HEK293 (cell line): ENCODE measurements around the gene TXNRD3.
A peak's percentile ranks its signal among the peaks of the same experiment; 100 is the strongest.

Experiments used
- CTCF ChIA-PET: fragments of 350-600 bp; formaldehyde crosslinking; extraction: SDS; loops from one replicate; lab custom pipeline; 2021; ENCODE audit warnings: antibody characterized with exemption; lab: Yijun Ruan, JAX
- POLR2A ChIA-PET: fragments of 300-600 bp; formaldehyde crosslinking; extraction: SDS; loops from one replicate; lab custom pipeline; 2020; ENCODE audit warnings: antibody characterized with exemption, inconsistent platforms; lab: Yijun Ruan, JAX
- H3K27ac ChIP-seq: fragments of 200-500 bp; sonication (Bioruptor generic); 2 replicates; pipeline ENCODE4 v1.5.1; 2014; ENCODE audit warnings: low read depth, low read length, control low read depth, inconsistent platforms; ENCODE audit errors: extremely low read depth
- H3K36me3 ChIP-seq, 2 experiments: fragments of 200-500 bp in 1 of 2; sonication (Bioruptor generic) in 1 of 2; 1 replicate in 1 of 2; 2 replicates in 1 of 2; pipeline ENCODE4 v1.5.1; 2014 to 2017; ENCODE audit warnings: inconsistent platforms in 2 of 2, low read length in 2 of 2; ENCODE audit not compliant: control insufficient read depth in 2 of 2, insufficient read depth in 1 of 2
- H3K4me1 ChIP-seq: fragments of 200-500 bp; sonication (Bioruptor generic); 2 replicates; pipeline ENCODE4 v1.5.1; 2014; ENCODE audit warnings: mild to moderate bottlenecking, low read length, inconsistent platforms; ENCODE audit not compliant: control insufficient read depth, insufficient read depth
- H3K4me3 ChIP-seq: 2 replicates; pipeline ENCODE4 v1.5.1; 2011; ENCODE audit warnings: low read depth, mild to moderate bottlenecking, control low read depth, low read length, moderate library complexity
- H3K9me3 ChIP-seq: fragments of 200-500 bp; sonication (Bioruptor generic); 2 replicates; pipeline ENCODE4 v1.5.1; 2014; ENCODE audit warnings: low read depth, low read length, inconsistent platforms; ENCODE audit not compliant: control insufficient read depth, insufficient read depth
- AEBP2 ChIP-seq: fragments of 450-650 bp; formaldehyde crosslinking; IDR thresholded peaks from 2 replicates; pipeline ENCODE4 v1.5.1; 2016; ENCODE audit warnings: missing biosample characterization, missing genetic modification characterization, borderline replicate concordance
- BCL6B ChIP-seq: fragments of 450-650 bp; formaldehyde crosslinking; IDR thresholded peaks from 2 replicates; pipeline ENCODE4 v1.5.1; 2017; ENCODE audit warnings: missing biosample characterization, missing genetic modification characterization
- GLI2 ChIP-seq: fragments of 450-650 bp; formaldehyde crosslinking; IDR thresholded peaks from 2 replicates; pipeline ENCODE4; 2017; ENCODE audit warnings: missing biosample characterization, missing genetic modification characterization, low read depth, borderline replicate concordance
- HOXD13 ChIP-seq: sonication (generic); formaldehyde crosslinking; IDR thresholded peaks from 2 replicates; pipeline ENCODE4 v1.8.0; 2022; ENCODE audit warnings: missing genetic modification reagents, borderline replicate concordance
- KLF1 ChIP-seq: fragments of 450-650 bp; formaldehyde crosslinking; IDR thresholded peaks from 2 replicates; pipeline ENCODE4 v1.5.1; 2016; ENCODE audit warnings: missing biosample characterization, missing genetic modification characterization
- KLF8 ChIP-seq: fragments of 450-650 bp; formaldehyde crosslinking; IDR thresholded peaks from 2 replicates; pipeline ENCODE4 v1.5.1; 2016; ENCODE audit warnings: missing biosample characterization, missing genetic modification characterization
- MZF1 ChIP-seq: fragments of 450-650 bp; formaldehyde crosslinking; IDR thresholded peaks from 2 replicates; pipeline ENCODE4 v1.5.1; 2017; ENCODE audit warnings: missing biosample characterization, missing genetic modification characterization, borderline replicate concordance
- REST ChIP-seq: fragments of 450-650 bp; formaldehyde crosslinking; IDR thresholded peaks from 2 replicates; pipeline ENCODE4 v1.5.1; 2016; ENCODE audit warnings: missing biosample characterization, missing genetic modification characterization
- SETDB1 ChIP-seq: IDR thresholded peaks from one replicate; pipeline ENCODE4 v1.6.1; 2017; ENCODE audit warnings: mild to moderate bottlenecking, low read length, moderate library complexity, mixed read lengths; ENCODE audit not compliant: insufficient read length
- SP2 ChIP-seq: fragments of 450-650 bp; formaldehyde crosslinking; IDR thresholded peaks from 2 replicates; pipeline ENCODE4 v1.5.1; 2016; ENCODE audit warnings: missing biosample characterization, missing genetic modification characterization
- YY1 ChIP-seq: fragments of 450-650 bp; formaldehyde crosslinking; IDR thresholded peaks from 2 replicates; pipeline ENCODE4 v1.5.1; 2018; ENCODE audit warnings: missing biosample characterization, missing genetic modification characterization
- ZBTB6 ChIP-seq: fragments of 450-650 bp; formaldehyde crosslinking; IDR thresholded peaks from 2 replicates; pipeline ENCODE4 v1.5.1; 2017; ENCODE audit warnings: missing biosample characterization, missing genetic modification characterization
- ZFP41 ChIP-seq: fragments of 450-650 bp; formaldehyde crosslinking; IDR thresholded peaks from 2 replicates; pipeline ENCODE4 v1.5.1; 2016; ENCODE audit warnings: missing biosample characterization, missing genetic modification characterization, borderline replicate concordance
- ZNF223 ChIP-seq: fragments of 450-650 bp; formaldehyde crosslinking; IDR thresholded peaks from 2 replicates; pipeline ENCODE4 v1.5.1; 2016; ENCODE audit warnings: missing biosample characterization, missing genetic modification characterization
- ZNF341 ChIP-seq: fragments of 450-650 bp; formaldehyde crosslinking; IDR thresholded peaks from 2 replicates; pipeline ENCODE4; 2016; ENCODE audit warnings: low read depth, missing biosample characterization, missing genetic modification characterization
- ZNF510 ChIP-seq: fragments of 450-650 bp; formaldehyde crosslinking; IDR thresholded peaks from 2 replicates; pipeline ENCODE4 v1.5.1; 2018; ENCODE audit warnings: mild to moderate bottlenecking, missing genetic modification characterization, missing biosample characterization; ENCODE audit not compliant: insufficient replicate concordance
- ZNF521 ChIP-seq: fragments of 450-650 bp; formaldehyde crosslinking; IDR thresholded peaks from 2 replicates; pipeline ENCODE4 v1.5.1; 2017; ENCODE audit warnings: missing biosample characterization, mild to moderate bottlenecking, missing genetic modification characterization
- ZNF558 ChIP-seq: fragments of 450-650 bp; formaldehyde crosslinking; IDR thresholded peaks from 2 replicates; pipeline ENCODE4 v1.5.1; 2016; ENCODE audit warnings: missing biosample characterization, missing genetic modification characterization
- ZNF561 ChIP-seq: fragments of 450-650 bp; IDR thresholded peaks from 2 replicates; pipeline ENCODE4 v1.5.1; 2018; ENCODE audit warnings: missing biosample characterization, missing genetic modification characterization, borderline replicate concordance
- ZNF600 ChIP-seq: fragments of 450-650 bp; formaldehyde crosslinking; IDR thresholded peaks from 2 replicates; pipeline ENCODE4 v1.5.1; 2016; ENCODE audit warnings: missing biosample characterization, missing genetic modification characterization
- ZNF645 ChIP-seq: fragments of 450-650 bp; formaldehyde crosslinking; IDR thresholded peaks from 2 replicates; pipeline ENCODE4; 2016; ENCODE audit warnings: missing biosample characterization, missing genetic modification characterization
- ZNF747 ChIP-seq: fragments of 450-650 bp; formaldehyde crosslinking; IDR thresholded peaks from 2 replicates; pipeline ENCODE4 v1.5.1; 2016; ENCODE audit warnings: missing biosample characterization, missing genetic modification characterization
- ZNF76 ChIP-seq: fragments of 450-650 bp; formaldehyde crosslinking; IDR thresholded peaks from 2 replicates; pipeline ENCODE4; 2016; ENCODE audit warnings: low read depth, missing biosample characterization, missing genetic modification characterization, borderline replicate concordance
- ZNF830 ChIP-seq: fragments of 450-650 bp; IDR thresholded peaks from 2 replicates; pipeline ENCODE4 v1.5.0; 2018; ENCODE audit warnings: missing biosample characterization, missing genetic modification characterization, low read depth, mild to moderate bottlenecking, moderate library complexity

The TXNRD3 gene

GRCh38 chr3:126567696-126568438, 87.1 kb downstream of the TXNRD3 start:
- Histone ChIP-seq H3K36me3 (no peaks in the 10 kb centered on the region), H3K4me1 (no peaks in the 10 kb centered on the region), H3K4me3 (no peak overlapping the region)
- POLR2A ChIA-PET, result no interaction called here
- TF ChIP-seq KLF8, result no peak
- no peak for TF ChIP-seq ZNF645 (tag by site-specific recombination)
- no peak for TF ChIP-seq ZNF223 (tag by site-specific recombination)
- TF ChIP-seq SP2 (tag by site-specific recombination), result no peak
- TF ChIP-seq ZNF600, result no peak
- no peak for TF ChIP-seq ZNF521 (tag by site-specific recombination)
- TF ChIP-seq YY1 (tag by site-specific recombination), result no peak
- no peak for TF ChIP-seq ZNF747 (tag by site-specific recombination)
- no peak for TF ChIP-seq ZNF341 (tag by site-specific recombination)
- no peak for TF ChIP-seq ZNF830 (tag by site-specific recombination)
- TF ChIP-seq ZNF76, result no peak
- TF ChIP-seq, all 188 proteins: peak for 0
- CTCF ChIA-PET, result no interaction called here
- Histone ChIP-seq H3K9me3 (no peaks in the 10 kb centered on the region), H3K27ac (no peak overlapping the region)

GRCh38 chr3:126562737-126563276, 92.1 kb downstream of the TXNRD3 start:
- no peaks in the 10 kb centered on the region for H3K36me3 ChIP-seq
- no peaks in the 10 kb centered on the region for H3K9me3 ChIP-seq
- ChIA-PET POLR2A (no interaction called here), CTCF (interaction anchor here (1.1 kb wide), 1 partner anchor 58 kb away, joined by 7 read pairs; no protein-coding TSS in a partner anchor)
- no peak overlapping the region for H3K27ac ChIP-seq
- H3K4me1 ChIP-seq, result no peaks in the 10 kb centered on the region
- no peak overlapping the region for H3K4me3 ChIP-seq
- no peak for TF ChIP-seq BCL6B (tag by site-specific recombination)
- TF ChIP-seq ZBTB6 (tag by site-specific recombination), result no peak
- TF ChIP-seq GLI2 (tag by site-specific recombination), result no peak
- TF ChIP-seq ZNF558 (tag by site-specific recombination), result peak; percentile 71; the same call in 1 of the 2 replicates
- no peak for TF ChIP-seq HOXD13 (CRISPR knock-in tag)
- no peak for TF ChIP-seq ZNF747 (tag by site-specific recombination)
- no peak for TF ChIP-seq KLF1
- no peak for TF ChIP-seq REST (tag by site-specific recombination)
- no peak for TF ChIP-seq ZNF510
- no peak for TF ChIP-seq MZF1
- no peak for TF ChIP-seq AEBP2 (tag by site-specific recombination)
- no peak for TF ChIP-seq ZNF561 (tag by site-specific recombination)
- peak; percentile 89 for TF ChIP-seq SETDB1
- no peak for TF ChIP-seq ZFP41 (tag by site-specific recombination)
